HG03060 (cell line): ENCODE data around the gene HSPB9.
"Not testable (repeated sequence)": the region's sequence is repeated elsewhere in the genome, so short reads cannot be mapped to it uniquely, and the experiment has no call there.

Experiments
- ATAC-seq: cut with Tn5 transposase; IDR thresholded peaks from one replicate; pipeline ENCODE4 v1.9.1; 2021; ENCODE audit warnings: low read depth, moderate number of reproducible peaks; ENCODE audit not compliant: unreplicated experiment

Gene HSPB9

GRCh38 chr17:42138749-42139492 is 16.3 kb downstream of the HSPB9 start:
- ATAC-seq, result no peak

GRCh38 chr17:42140690-42141089 is 18.1 kb downstream of the HSPB9 start:
- not testable (repeated sequence) for ATAC-seq

GRCh38 chr17:42141382-42141781 is 18.8 kb downstream of the HSPB9 start:
- ATAC-seq, result no peak

- ATAC-seq, result no peak
Observed at GRCh38 chr17:42142371-42142896, 19.8 kb downstream of the HSPB9 start.

- not testable (repeated sequence) for ATAC-seq
Observed at GRCh38 chr17:42143138-42143537, 20.5 kb downstream of the HSPB9 start.

GRCh38 chr17:42146911-42147607 is 24.5 kb downstream of the HSPB9 start:
- no peak for ATAC-seq

- ATAC-seq, result no peak
Observed at GRCh38 chr17:42153919-42154742, 31.5 kb downstream of the HSPB9 start.

GRCh38 chr17:42155614-42156045 is 33.0 kb downstream of the HSPB9 start:
- no peak for ATAC-seq

GRCh38 chr17:42159796-42160530 is 37.4 kb downstream of the HSPB9 start:
- no peak for ATAC-seq

GRCh38 chr17:42160531-42160910 is 37.9 kb downstream of the HSPB9 start:
- no peak for ATAC-seq

GRCh38 chr17:42163113-42163512 is 40.5 kb downstream of the HSPB9 start:
- no peak for ATAC-seq

GRCh38 chr17:42163696-42164407 is 41.2 kb downstream of the HSPB9 start:
- ATAC-seq, result no peak

- ATAC-seq, result no peak
Observed at GRCh38 chr17:42165751-42166150, 43.1 kb downstream of the HSPB9 start.

GRCh38 chr17:42166196-42166763 is 43.7 kb downstream of the HSPB9 start:
- ATAC-seq, result no peak

- no peak for ATAC-seq
Observed at GRCh38 chr17:42167807-42168206, 45.2 kb downstream of the HSPB9 start.

GRCh38 chr17:42169351-42169750 is 46.7 kb downstream of the HSPB9 start:
- ATAC-seq, result no peak

GRCh38 chr17:42171831-42172230 is 49.2 kb downstream of the HSPB9 start:
- ATAC-seq, result no peak
